Mesenchymal stem cell (in vitro differentiated cells and primary cell): Measurements from ENCODE around the gene BMAL1.

Experiments used
- DNase-seq: peaks from one replicate; pipeline ENCODE4 v3.0.0-alpha.2; 2013
- H2AFZ ChIP-seq: one replicate; pipeline ENCODE4 v1.6.1; 2013; ENCODE audit warnings: low read depth, mild to moderate bottlenecking, control low read depth, inconsistent platforms, low read length, moderate library complexity
- H2AK5ac ChIP-seq: 2 replicates; pipeline ENCODE4 v1.6.1; 2013; ENCODE audit warnings: low read length, moderate library complexity, mild to moderate bottlenecking, inconsistent platforms; ENCODE audit not compliant: severe bottlenecking
- H2BK120ac ChIP-seq: one replicate; pipeline ENCODE4 v1.6.1; 2013; ENCODE audit warnings: low read depth, mild to moderate bottlenecking, inconsistent platforms, low read length, moderate library complexity
- H2BK12ac ChIP-seq, 2 experiments: one replicate each; pipeline ENCODE4 v1.6.1; 2013; ENCODE audit warnings: inconsistent platforms in 2 of 2, low read length in 2 of 2, mild to moderate bottlenecking in 2 of 2, moderate library complexity in 2 of 2, control low read depth in 1 of 2
- H2BK15ac ChIP-seq: one replicate; pipeline ENCODE4 v1.6.1; 2013; ENCODE audit warnings: mild to moderate bottlenecking, low read depth, inconsistent platforms; ENCODE audit not compliant: poor library complexity, severe bottlenecking
- H2BK5ac ChIP-seq: 2 replicates; pipeline ENCODE4 v1.6.1; 2013; ENCODE audit warnings: low read depth, mild to moderate bottlenecking, low read length, control low read depth, inconsistent platforms; ENCODE audit not compliant: poor library complexity, severe bottlenecking
- H3K14ac ChIP-seq, 2 experiments: one replicate each; pipeline ENCODE4 v1.6.1; 2013; ENCODE audit warnings: inconsistent platforms in 2 of 2, low read length in 2 of 2, control low read depth in 1 of 2, mild to moderate bottlenecking in 1 of 2, moderate library complexity in 1 of 2
- H3K18ac ChIP-seq, 2 experiments: one replicate each; pipeline ENCODE4 v1.6.1; 2013; ENCODE audit warnings: inconsistent platforms in 2 of 2, low read length in 2 of 2, control low read depth in 1 of 2, low read depth in 1 of 2, mild to moderate bottlenecking in 1 of 2
- H3K23ac ChIP-seq, 2 experiments: one replicate each; pipeline ENCODE4 v1.6.1; 2013; ENCODE audit warnings: inconsistent platforms in 2 of 2, low read length in 2 of 2, mild to moderate bottlenecking in 2 of 2, moderate library complexity in 2 of 2, control low read depth in 1 of 2
- H3K27ac ChIP-seq: 2 replicates; pipeline ENCODE4 v1.5.1; 2013; ENCODE audit warnings: mild to moderate bottlenecking, moderate library complexity, low read length, control low read depth, inconsistent platforms; ENCODE audit not compliant: poor library complexity, severe bottlenecking
- H3K27me3 ChIP-seq, 2 experiments: 2 replicates each; pipeline versions ENCODE4 v1.6.1 to v1.7.0; 2013; ENCODE audit warnings: low read length in 2 of 2, mild to moderate bottlenecking in 2 of 2, moderate library complexity in 2 of 2, control low read depth in 1 of 2, inconsistent platforms in 1 of 2; ENCODE audit not compliant: control insufficient read depth in 1 of 2, insufficient read depth in 1 of 2
- H3K36me3 ChIP-seq, 2 experiments: 2 replicates each; pipeline versions ENCODE4 v1.6.1 to v1.7.0; 2013; ENCODE audit warnings: low read length in 2 of 2, control low read depth in 1 of 2, inconsistent platforms in 1 of 2, low read depth in 1 of 2, mild to moderate bottlenecking in 1 of 2; ENCODE audit not compliant: insufficient read depth in 2 of 2, control insufficient read depth in 1 of 2
- H3K4ac ChIP-seq, 2 experiments: one replicate each; pipeline ENCODE4 v1.6.1; 2013; ENCODE audit warnings: inconsistent platforms in 2 of 2, low read length in 2 of 2, mild to moderate bottlenecking in 2 of 2, moderate library complexity in 2 of 2, control low read depth in 1 of 2, low read depth in 1 of 2
- H3K4me1 ChIP-seq: 2 replicates; pipeline ENCODE4 v1.6.1; 2013; ENCODE audit warnings: low read depth, low read length, control low read depth; ENCODE audit not compliant: control insufficient read depth, insufficient read depth
- H3K4me2 ChIP-seq: 2 replicates; pipeline ENCODE4 v1.6.1; 2013; ENCODE audit warnings: low read length, mild to moderate bottlenecking, inconsistent platforms; ENCODE audit not compliant: poor library complexity, severe bottlenecking
- H3K4me3 ChIP-seq, 2 experiments: 2 replicates each; pipeline versions ENCODE4 v1.5.1 to v1.7.0; 2013; ENCODE audit warnings: low read length in 2 of 2, mild to moderate bottlenecking in 2 of 2, control low read depth in 1 of 2, low read depth in 1 of 2; ENCODE audit not compliant: insufficient read depth in 1 of 2
- H3K79me1 ChIP-seq: replicated peaks from 2 replicates; pipeline ENCODE4 v1.6.1; 2013; ENCODE audit warnings: mild to moderate bottlenecking, control low read depth, low read length, inconsistent platforms; ENCODE audit not compliant: poor library complexity, severe bottlenecking
- H3K9ac ChIP-seq: 2 replicates; pipeline ENCODE4 v1.7.0; 2013; ENCODE audit warnings: mild to moderate bottlenecking, low read length, moderate library complexity
- H3K9me3 ChIP-seq: 2 replicates; pipeline ENCODE4 v1.7.0; 2013; ENCODE audit warnings: mild to moderate bottlenecking, low read length; ENCODE audit not compliant: control insufficient read depth
- H4K8ac ChIP-seq: one replicate; pipeline ENCODE4 v1.6.1; 2013; ENCODE audit warnings: inconsistent platforms, mild to moderate bottlenecking, low read length, moderate library complexity
- H4K91ac ChIP-seq: one replicate; pipeline ENCODE4 v1.6.1; 2013; ENCODE audit warnings: mild to moderate bottlenecking, low read length, inconsistent platforms
- WGBS: methylation state at CpG from one replicate; pipeline ENCODE4 v1.1.7; 2013; ENCODE audit warnings: mixed read lengths; 5-methylcytosine and 5-hydroxymethylcytosine counted together

The BMAL1 gene

GRCh38 chr11:13287681-13288080 lies 10.1 kb downstream of the BMAL1 start:
- H3K79me1 ChIP-seq = peaks cover 37% of the 10 kb centered on the region
- H3K4me3 ChIP-seq = no peak overlapping the region
- H2BK12ac ChIP-seq = no peak overlapping the region
- no peak overlapping the region for H3K18ac ChIP-seq
- no peak overlapping the region for H3K14ac ChIP-seq
- no peak overlapping the region for H4K91ac ChIP-seq
- H2AFZ ChIP-seq = no peak overlapping the region
- peaks cover 0 to 3% of the 10 kb centered on the region in 2 experiments for H3K36me3 ChIP-seq
- H2BK15ac ChIP-seq = no peak overlapping the region
- no peak overlapping the region for H2BK120ac ChIP-seq
- DNase-seq = no peak
- no peak overlapping the region for H2AK5ac ChIP-seq
- no peak overlapping the region for H2BK5ac ChIP-seq
- H3K4me1 ChIP-seq = peaks cover 11% of the 10 kb centered on the region
- no peak overlapping the region for H3K27ac ChIP-seq
- no peak overlapping the region for H3K4ac ChIP-seq
- no peaks in the 10 kb centered on the region for H3K27me3 ChIP-seq
- no peak overlapping the region for H4K8ac ChIP-seq
- no peak overlapping the region for H3K23ac ChIP-seq
- no peak overlapping the region for H3K9ac ChIP-seq
- WGBS = 72% methylated on average over 1 of the region's 1 CpG
- no peaks in the 10 kb centered on the region for H3K9me3 ChIP-seq
- H3K4me2 ChIP-seq = no peak overlapping the region

DNA sequence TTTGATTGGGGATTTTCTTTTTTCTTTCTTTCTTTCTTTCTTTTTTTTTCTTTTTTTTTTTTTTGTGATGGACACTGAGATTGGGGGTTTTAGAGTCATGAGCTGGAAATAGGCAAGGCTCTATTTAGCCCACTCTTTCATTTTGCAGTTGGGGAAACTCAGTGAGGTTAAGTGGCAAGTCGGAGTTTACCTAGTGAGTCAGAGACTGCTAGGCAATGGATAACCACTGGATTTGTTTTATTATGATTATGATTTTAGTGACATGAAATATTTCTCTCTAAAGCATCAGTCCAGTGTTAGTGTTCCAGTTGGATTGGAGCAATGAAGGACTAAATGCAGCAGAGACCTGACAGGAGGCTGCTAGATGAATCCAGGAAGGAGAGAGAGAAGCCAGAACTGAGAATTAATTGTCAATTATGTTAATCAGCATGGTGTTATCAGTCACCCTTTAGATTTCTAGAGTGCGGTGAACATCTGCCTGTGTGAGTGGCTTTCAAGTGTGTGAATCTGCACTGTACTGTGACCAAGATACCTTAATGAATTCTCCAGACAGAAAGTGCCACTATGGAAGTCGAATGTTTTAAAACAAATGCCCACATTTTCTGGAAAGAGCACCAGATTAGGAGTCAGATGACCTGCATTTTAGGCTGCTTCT lies 10.9 kb downstream of the BMAL1 start:
- no peaks in the 10 kb centered on the region for H3K27me3 ChIP-seq
- H3K36me3 ChIP-seq = peaks cover 0 to 3% of the 10 kb centered on the region in 2 experiments
- DNase-seq = no peak
- H3K18ac ChIP-seq = no peak overlapping the region
- H3K14ac ChIP-seq = no peak overlapping the region
- H4K8ac ChIP-seq = no peak overlapping the region
- no peak overlapping the region for H3K23ac ChIP-seq
- H2BK15ac ChIP-seq = no peak overlapping the region
- H2AFZ ChIP-seq = no peak overlapping the region
- peaks cover 43% of the 10 kb centered on the region for H3K79me1 ChIP-seq
- no peak overlapping the region for H2BK5ac ChIP-seq
- no peak overlapping the region for H3K4me2 ChIP-seq
- WGBS = 86% methylated on average over 3 of the region's 3 CpGs
- H2BK120ac ChIP-seq = no peak overlapping the region
- H3K27ac ChIP-seq = no peak overlapping the region
- H2BK12ac ChIP-seq = no peak overlapping the region
- no peak overlapping the region for H3K4ac ChIP-seq
- no peak overlapping the region for H3K4me3 ChIP-seq
- no peak overlapping the region for H3K9ac ChIP-seq
- H3K4me1 ChIP-seq = peaks cover 8% of the 10 kb centered on the region
- H4K91ac ChIP-seq = no peak overlapping the region
- H2AK5ac ChIP-seq = no peak overlapping the region
- no peaks in the 10 kb centered on the region for H3K9me3 ChIP-seq

- H2AFZ ChIP-seq = no peak overlapping the region
- no peak overlapping the region for H2BK5ac ChIP-seq
- no peak overlapping the region for H3K18ac ChIP-seq
- H3K14ac ChIP-seq = no peak overlapping the region
- H3K27ac ChIP-seq = no peak overlapping the region
- WGBS = 22% methylated on average over 1 of the region's 1 CpG
- DNase-seq = peak; percentile 38
- H3K4ac ChIP-seq = no peak overlapping the region
- no peak overlapping the region for H3K9ac ChIP-seq
- H3K23ac ChIP-seq = no peak overlapping the region
- no peak overlapping the region for H4K8ac ChIP-seq
- H3K4me2 ChIP-seq = no peak overlapping the region
- no peaks in the 10 kb centered on the region for H3K27me3 ChIP-seq
- peaks cover 45% of the 10 kb centered on the region for H3K79me1 ChIP-seq
- H3K4me3 ChIP-seq = no peak overlapping the region
- no peak overlapping the region for H2AK5ac ChIP-seq
- no peak overlapping the region for H2BK12ac ChIP-seq
- no peak overlapping the region for H2BK15ac ChIP-seq
- H3K4me1 ChIP-seq = peaks cover 4% of the 10 kb centered on the region
- no peak overlapping the region for H4K91ac ChIP-seq
- no peak overlapping the region for H2BK120ac ChIP-seq
- H3K36me3 ChIP-seq = peaks cover 0 to 3% of the 10 kb centered on the region in 2 experiments
- no peaks in the 10 kb centered on the region for H3K9me3 ChIP-seq
These were observed 11.5 kb downstream of the BMAL1 start for GRCh38 chr11:13289081-13289480.

DNA sequence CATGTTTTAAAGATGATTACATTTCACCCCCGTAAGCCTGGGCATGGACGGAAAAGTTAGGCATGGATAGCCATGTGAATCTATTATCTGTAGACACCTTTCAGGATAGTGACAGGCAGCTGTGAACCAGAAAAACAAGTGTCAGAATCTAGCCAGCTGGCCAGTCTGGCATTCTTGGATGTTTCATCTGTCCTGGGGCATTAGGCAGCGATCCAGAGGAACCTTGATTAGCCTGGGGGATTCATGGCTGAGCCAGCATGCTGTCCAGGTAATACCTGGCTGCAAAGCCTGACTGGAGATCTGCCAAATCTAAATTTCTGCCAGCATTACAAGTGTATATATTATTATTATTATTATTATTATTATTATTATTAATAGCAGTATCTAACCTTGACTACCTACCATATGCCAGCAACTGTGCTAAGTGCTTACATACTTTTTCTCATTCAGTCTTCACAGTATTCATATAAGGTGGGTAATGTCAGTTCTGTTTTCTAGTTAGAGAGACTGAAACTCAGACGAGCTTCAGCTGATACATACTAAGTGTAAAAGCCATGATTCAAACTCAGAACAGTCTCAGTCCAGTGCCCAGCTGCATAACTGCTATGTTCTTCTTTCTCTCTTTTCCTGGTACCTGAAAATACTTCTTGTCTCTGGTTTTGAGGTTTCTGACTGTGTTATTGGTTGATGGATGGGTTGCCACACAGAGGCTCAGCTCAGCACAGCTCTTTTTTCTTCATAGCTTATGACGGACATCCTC lies 12.8 kb downstream of the BMAL1 start:
- Histone ChIP-seq H4K91ac (no peak overlapping the region), H2BK12ac (no peak overlapping the region), H3K79me1 (peaks cover 40% of the 10 kb centered on the region), H3K9ac (no peak overlapping the region), H3K36me3 (no peaks in the 10 kb centered on the region), H3K4me2 (no peak overlapping the region), H3K9me3 (no peaks in the 10 kb centered on the region), H3K23ac (no peak overlapping the region), H2BK15ac (no peak overlapping the region), H3K4ac (no peak overlapping the region), H2BK5ac (no peak overlapping the region), H2AK5ac (no peak overlapping the region), H3K18ac (no peak overlapping the region), H4K8ac (no peak overlapping the region), H3K27ac (no peak overlapping the region), H3K4me3 (no peak overlapping the region), H3K4me1 (peaks cover 2% of the 10 kb centered on the region), H3K14ac (no peak overlapping the region), H2BK120ac (no peak overlapping the region), H2AFZ (no peak overlapping the region), H3K27me3 (no peaks in the 10 kb centered on the region)
- no peak for DNase-seq
- 97% methylated on average over 4 of the region's 5 CpGs for WGBS
